ENCODE results near the gene MTHFR.

Gene MTHFR

DNA sequence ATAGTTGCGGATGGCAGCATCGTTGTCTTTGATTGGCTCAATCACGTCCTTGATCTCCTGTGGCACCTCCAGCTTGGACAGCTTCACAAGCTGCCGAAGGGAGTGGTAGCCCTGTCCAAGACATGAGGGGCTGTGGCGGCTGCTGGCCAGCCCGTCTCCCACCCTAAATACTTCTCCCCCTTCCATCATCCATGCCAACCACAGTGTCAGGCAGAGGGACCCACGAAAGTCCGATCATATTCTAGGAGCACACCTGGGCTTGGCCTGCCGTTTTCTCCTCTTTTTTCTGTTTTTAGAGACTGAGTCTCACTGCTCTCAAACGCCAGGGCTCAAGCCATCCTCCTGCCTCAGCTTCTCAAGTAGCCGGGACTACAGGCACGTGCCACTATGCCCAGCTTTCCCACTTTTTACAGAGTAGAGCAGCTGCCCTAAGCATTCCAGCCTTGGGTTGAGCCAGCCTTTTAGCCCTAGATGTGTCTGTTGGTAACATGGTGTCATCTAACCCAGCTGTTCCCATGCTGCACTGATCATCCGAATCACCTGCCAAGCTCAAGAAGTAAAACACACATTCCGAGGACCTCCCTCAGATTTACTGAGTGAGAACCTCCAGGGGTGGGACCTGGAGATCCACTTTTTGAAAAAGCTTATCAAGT is 10.4 kb downstream of the MTHFR start:
- DNase-seq, result no peak

DNA sequence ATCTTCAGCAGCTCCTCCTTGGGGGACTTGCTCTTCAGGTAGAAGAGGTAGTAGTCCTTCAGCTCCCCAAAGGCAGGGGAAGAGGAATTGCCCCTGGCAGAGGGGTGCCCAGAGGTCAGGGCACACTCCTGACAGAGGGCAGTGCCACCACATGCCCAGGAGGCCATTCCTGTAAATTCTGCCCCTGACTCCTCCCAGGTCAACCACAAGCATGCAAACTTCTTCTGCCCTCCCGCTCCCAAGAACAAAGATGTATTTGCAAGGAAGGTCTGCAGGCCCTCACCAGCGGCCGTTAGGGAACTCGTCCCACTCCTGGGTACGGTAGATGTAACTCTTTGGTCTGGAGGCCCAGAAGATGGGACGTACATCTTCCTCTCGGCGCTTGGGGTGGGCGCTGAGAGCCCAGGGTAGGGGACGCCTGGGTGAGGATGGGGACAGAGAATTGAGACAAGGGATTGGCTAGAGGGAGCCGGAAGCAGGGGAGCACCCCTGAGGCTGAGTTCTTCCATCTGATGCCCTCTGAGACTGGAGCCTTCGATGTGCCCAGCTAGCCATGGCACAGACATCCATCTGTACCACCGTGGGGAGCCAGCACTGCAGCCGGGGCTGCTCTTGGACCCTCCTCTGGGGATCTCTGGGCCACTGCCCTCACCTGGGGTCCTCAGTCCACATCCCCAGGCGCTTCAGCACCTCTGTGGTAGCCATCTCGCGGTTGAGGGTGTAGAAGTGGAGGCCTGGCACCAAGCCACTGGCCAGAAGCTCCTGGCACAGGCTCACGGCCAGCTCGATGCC is 11.1 kb downstream of the MTHFR start:
- DNase-seq, result no peak

DNA sequence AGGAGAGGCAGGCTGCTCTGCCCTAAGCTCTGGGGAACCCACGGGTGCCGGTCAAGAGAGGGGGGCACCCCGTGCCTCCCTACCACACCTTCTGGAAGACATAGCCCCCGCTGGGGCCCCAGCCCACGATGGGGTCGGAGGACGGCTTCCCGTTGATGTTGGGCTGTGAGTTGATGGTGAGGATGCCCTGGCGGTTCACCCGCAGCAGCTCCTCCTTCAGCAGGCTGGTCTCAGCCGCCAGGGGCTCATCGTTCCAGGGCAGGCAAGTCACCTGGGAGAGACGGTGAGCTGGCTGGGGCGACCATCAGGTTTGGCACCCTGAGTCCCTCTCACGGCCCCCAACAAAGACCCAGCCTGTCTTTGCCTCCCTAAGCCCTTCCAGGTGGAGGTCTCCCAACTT is 11.9 kb downstream of the MTHFR start:
- no peak for DNase-seq

DNA sequence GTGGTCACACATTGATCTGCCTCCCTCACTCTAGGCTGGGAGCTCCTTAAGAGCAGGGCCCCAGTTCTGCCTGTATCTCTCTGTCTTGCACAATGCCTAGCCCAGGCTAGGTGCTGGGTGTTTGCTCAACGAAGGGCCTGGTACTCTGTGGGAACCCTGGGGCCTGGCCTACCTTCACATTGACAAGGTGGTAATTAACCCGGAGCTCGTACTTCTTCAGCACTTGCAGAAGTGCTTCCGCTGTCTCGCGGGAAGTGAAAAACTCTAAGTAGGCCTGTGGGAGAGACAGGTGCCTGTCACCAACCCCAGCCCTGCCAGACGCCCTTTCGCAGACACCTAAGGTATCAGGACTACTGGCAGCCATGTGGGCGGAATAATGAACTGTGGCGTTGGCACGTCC is 13.7 kb downstream of the MTHFR start:
- DNase-seq, result no peak

DNA sequence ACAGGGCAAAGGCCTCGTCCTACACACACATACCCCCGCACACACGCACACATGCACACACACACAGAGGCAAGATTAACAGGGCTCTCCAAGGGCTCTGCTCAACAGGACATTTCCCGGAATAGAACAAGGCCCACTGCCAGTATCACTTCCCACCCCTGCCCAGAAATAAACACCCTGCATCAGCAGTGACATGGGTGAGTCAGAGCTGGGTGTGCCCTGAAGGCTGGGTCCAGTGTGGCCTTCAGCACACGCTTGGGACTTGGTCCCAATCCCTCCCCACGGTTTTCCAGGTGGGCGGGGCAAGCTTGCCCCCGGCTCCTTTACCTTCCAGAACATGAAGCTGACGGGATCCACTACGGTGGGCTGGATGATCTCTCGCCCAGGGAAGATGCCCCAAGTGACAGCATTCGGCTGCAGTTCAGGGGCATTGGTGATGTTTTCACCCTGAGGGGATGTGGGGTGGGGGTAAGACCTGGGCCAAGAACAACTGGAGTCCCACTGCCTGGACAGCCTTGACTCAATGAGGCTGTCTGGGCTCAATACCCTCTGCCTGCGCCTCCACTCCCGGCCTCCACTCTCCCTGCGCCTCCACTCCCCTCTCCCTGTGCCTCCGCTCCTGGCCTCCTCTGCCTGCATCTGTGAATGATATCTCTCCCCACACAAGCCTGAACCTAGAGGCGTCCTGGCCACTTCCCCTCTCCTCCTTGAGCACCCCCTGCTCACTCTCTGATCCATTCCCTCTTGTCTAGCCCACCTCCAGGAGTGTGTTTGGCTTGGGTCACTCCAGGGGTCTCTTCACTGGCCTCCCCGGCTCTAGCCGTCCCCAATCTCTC is 14.7 kb downstream of the MTHFR start:
- no peak for DNase-seq

DNA sequence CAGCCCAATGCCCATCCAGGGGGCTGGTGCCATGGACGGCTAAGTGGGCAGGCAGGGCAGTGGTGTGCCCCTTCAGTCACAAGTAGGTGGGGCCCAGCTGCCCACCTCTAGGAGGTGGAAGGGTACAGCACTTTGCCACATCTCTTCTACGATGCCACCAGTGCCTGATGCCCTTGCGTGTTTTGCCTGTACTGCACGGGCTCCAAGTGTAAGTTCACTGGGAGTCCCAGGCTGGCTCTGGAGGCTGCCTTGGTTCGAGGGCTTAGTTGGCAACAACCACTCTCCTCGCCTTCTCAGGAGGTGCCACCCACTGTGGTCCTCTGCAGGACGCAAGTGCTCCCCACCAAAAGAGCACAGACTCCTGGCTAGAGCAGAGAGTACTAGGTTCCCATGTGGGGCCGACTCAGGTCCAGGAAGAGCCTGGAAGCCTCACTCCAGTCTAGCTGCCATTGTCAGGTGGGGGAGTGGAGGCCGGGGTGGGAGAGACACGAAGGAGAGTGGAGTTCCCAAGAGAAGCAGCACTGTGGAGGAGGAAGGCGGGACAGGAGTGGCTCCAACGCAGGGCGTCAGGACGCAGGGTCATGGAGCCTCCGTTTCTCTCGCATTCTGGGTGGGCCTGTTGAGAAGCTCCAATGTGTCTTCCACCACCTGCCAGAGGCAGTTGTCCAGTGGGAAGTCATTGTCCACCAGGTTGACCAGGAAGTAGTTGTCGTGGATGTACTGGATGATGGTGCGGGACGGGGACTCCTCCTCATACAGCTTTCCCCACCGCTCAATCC is 15.5 kb downstream of the MTHFR start:
- DNase-seq, result no peak

DNA sequence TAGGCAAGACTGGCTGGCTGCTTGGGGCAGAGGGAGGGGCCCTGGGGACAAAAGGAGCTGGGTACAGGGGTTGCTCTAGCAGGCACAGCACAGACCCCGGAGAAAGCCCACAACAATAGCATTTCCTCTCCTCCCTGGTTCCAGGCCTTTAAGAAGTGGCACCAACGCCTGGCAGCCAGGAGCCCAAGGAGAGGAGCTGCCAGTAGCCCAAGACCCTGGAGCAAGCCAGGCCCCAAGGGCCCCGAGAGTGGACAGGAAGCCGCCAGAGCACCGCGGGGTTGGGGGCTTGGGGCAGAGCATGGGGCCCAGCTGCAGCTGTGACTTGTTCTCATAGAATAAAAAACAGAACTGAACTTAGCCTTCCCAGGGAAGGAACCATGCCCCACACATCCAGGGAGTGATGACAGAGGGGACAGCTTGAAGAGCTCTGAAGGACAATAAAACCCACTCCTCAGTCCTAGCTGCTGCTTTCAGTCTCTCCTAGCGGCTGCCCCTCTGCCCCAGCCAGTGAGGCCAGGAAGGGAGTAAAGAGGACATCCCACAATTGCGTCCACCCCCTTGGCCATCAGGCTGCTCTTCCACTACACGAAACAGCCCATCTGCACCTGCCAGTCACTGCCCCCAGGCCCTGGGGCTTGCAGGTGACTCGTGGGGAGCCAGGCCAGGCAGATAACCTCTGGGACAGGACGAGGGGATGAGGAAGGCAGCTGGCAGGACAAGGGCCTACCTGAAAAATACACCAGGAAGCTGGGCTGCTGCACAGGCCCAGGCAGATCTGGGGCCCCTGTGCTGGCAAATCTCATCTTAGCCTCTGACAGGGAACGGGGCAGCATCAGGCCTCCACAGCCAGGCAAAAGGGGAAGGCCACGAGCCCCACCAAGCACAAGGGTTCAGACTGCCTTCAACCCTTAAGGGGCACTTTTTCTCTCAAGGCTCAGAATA is 16.4 kb downstream of the MTHFR start:
- no peak for DNase-seq

DNA sequence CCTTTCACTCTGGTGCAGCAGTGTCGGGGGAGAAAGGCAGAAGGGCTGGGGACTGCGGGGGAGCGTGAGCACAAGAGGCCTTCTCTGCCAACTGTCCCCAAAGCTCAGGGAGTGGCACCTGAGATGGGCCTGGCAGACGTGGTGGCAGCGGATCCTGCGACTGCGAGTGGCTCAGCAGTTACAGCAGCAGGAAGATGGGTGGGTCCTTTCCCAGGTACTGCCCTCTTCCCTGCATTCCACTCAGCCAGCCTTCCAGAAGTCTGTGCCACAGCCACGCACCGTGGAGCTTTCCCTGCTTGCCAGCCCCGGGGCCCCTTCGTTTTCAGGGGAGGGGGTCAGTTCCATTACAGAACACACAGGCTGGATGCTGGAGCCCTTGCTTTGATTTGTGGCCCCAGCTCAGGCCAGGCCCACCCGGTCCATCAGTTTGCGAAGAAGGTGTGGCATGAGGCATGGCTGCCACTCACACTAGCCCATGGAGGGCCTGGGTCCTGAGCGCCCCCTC is 17.2 kb downstream of the MTHFR start:
- no peak for DNase-seq

DNA sequence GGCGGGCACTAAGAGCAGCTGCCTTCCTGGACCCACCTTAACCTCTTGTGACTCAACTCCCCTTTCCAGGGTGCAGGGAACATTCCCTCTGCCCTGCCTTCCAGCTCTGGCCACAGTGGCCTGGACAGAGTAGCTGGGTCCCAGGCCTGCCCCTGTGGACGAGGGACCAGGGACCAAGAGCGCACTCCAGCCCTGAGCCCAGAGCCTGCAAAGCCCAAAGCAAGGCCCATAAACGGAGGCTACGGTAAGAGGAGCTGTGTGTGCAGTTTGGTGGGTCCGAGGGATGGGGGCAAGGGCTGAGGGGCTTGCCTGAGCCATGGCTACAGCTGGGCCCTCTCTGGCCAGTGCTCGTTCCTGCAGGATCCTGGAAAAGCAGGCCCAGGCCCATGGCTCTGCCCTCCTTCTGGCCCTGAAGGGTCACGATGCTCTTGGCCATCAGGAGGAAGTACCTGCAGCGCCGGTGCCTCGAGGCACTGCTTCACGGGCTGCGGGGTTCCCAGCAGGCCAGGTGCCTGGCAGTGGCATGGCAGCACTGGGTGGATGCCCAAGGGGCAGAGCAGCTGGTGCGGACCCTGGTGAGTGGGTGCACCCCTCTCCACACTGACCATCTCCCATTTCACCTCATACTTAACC is 17.8 kb downstream of the MTHFR start:
- DNase-seq, result no peak

DNA sequence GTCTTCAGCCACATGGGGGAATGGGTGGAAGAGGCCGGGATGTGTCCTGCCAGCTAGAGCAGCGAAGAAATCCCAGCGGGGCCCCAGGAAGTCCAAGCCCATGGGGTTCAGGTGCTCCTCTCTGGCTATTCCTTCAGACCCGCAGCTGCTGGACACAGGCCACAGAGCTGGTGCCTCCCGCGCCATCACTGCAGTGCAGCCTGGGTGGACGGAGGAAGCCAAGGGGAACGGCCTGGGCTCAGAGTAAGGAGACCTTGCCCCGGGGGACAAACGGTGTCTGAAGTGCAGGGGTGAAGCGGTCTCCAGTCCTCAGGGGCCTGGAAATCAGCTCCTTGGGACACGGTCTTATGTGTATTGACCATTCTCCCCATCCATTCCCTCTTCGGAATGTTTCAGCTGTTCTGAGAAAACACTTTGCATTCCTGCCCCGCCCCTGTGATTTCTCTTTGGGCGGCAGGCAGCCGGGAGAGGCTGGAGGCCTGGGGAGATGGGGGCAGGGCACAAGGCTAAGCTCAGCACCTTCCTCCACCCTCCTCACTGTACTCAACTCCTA is 18.4 kb downstream of the MTHFR start:
- DNase-seq, result no peak

DNA sequence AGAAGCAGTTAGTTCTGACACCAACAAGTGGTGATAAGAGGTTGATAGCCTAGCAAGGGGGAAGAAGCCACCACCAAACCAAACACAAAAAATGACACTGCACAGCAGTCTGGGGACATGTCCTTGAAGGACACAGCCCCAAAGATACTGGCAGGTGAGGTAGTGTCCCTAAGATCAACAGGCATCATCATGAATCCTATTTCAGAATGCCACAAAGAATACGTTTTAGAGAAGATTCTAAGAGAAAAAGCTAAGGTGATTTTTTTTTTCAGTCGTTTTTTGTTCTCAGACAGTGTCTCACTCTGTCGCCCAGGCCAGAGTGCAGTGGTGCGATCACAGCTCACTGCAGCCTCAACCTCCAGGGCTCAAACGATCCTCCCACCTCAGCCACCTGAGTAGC is 19.6 kb downstream of the MTHFR start:
- no peak for DNase-seq

DNA sequence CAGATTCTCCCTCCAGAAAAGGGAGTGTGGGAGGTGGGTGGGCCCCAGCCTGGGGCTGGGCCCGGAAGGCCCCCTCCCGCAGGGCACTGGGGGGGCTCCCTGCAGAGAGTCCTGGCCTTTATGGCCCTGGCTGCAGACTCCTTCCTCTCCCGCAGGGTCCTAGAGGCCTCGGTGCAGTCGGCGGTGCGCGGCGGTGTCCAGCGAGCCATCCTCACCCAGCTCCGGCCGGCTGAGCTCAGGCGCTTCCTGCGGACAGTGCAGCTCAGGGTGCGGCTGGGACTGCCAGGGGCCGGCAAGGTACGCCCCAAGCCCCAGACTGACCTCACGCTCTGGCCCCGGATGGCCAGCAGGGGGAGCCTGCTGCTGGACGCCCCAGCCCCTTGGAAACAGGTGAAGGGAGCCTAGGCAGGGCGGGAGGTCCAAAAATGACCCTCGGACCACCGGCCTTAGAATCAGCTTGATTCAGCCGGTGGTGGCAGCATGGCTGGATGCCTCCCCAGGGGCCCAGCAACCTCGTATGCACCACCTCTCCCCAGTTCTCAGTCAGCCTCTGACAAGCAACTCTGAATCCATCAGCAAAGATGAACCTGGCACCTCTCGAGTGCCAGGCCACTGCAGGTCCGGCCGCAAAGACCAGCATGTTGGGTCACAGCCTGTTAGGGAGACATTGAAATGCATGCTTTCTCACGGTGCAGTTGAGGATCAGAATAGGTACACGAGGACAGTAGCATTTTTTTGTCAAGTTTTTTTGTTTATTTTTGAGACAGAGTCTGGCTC is 20.6 kb downstream of the MTHFR start:
- DNase-seq, result no peak

DNA sequence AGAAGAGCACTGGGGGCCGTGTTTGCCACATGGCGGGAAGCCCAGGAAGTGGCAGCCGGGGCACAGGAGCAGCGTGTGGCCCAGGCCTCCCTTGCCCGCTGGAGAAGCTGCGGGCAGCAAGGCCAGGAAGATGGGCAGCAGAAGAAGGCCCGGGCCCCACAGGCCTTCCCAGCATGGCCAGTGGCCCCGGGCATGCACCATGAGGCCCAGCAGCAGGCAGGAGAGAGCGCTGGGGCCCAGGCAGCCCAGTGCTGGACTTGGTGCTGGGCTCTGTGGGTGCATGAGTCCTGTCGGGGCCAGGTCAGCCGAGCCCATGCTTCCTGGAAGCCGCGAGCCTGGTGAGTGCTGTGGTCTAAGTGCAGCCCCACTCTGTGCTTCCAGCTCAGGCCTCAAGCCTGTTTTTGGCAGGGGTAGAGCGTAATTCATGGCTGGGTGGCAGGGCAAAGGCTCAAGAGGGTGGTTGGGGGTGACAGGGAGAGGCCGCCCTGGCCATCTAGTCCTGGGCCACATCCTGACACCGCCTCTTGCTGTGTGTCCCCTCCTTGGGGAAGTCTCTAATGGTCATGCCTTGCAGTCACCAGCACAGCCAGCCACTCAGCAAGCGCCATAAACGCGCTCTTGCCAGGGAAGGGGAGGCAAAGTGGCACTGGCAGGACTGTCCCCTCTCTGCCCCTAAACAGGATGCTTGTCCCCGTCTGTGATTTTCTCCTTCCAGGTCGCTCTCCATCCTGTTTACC is 21.3 kb downstream of the MTHFR start:
- DNase-seq, result no peak

DNA sequence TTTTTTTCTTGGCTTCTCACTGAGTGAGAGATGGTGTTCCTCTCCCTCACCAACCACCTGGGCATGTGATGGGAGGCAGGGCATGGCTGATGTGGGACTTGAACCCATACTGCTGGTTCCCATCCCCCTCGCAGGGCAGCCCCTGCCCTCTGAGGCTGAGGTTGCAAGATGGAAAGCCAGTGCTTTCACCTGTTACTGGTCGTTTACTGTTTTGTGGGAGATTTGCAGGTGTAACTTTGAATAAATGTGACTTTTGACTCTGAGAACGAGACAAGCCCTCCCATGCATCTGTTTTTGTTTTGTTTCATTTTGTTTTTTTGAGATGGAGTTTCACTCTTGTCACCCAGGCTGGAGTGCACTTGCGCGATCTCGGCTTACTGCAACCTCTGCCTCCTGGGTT is 22.2 kb downstream of the MTHFR start:
- DNase-seq, result no peak

DNA sequence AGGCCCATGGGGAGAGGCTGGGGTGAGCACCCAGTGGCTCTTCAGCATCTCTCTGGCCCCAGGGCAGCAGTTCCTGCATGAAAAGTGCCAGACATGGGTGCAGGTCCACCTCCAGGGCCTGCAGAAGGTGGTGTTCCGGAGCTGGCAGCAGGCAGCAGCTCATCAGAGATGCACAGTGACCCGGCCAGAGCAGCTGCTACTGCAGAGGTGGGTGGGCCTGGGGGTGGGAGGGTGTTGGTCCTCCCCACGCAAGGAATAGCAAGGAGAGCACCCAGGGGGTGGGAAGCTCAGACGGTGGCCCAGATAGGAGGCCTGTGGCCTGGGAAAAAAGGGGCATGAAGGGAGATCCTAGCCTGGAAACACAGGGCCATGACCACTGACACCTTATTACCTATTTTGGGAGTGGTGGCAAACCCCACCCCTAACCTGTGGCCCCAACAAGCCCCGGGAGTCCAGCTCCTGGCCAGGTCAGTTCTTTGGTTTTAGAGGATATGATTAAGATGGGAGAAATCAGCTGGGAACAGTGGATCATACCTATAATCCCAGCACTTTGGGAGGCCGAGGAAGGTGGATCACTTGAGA is 23.5 kb downstream of the MTHFR start:
- DNase-seq, result no peak

DNA sequence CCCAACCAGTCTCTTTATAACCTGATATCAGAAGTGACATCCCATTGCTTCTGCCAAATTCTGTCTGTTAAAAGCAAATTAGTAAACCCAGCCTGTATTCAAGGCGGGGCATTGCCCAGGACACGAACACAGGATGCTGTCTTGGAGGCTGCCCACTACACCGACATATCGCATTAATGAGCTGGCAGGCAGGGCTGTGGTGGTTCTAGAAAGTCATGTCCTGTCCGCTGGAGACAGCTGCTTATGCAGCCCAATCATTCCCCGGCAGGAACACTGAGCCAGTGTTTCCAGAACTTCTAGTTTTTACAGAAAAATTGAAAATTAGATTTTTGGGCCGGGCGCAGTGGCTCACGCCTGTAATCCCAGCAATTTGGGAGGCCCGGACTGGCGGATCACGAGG is 24.5 kb downstream of the MTHFR start:
- DNase-seq, result no peak

DNA sequence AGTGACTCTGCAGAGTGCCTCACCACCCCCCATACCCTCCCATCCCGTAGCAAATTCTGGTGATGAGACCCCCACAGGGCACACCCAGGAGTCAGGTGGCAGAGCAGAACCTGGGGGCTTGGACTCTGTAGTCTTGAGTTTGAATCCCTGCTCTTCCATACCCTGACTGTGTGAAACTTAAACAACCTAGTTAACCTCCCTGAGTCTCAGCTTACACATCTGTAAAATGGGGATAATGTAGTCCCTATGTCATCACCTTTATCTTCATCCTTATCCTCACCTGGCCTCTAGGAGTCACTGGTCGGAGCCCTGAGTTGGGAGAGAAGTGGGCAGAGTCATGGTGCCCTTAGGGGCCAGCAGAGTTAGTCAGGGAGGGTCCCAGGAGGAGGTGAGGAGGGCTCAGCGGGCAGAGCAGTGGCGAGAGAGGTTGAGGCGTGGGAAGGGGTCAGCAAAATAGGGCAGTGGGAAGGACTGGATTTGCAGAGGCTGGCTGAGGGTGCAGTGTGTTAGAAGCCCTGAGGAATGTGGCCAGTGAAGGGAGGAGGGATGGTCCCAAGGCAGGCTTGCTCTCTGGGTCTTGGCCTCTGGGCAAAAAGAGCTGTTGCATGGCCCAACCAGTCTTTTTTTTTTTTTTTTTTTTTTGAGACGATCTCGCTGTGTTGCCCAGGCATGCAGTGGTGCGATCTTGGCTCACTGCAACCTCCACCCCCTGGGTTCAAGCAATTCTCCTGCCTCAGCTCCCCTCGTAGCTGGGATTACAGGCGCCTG is 25.2 kb downstream of the MTHFR start:
- DNase-seq, result no peak
